CD4-positive, alpha-beta memory T cell (primary cell): ENCODE results near the gene FLG. TPM values are rescaled to one million over a fixed set of nuclear protein-coding genes. Genes with fewer than 3 reads are reported as not detected.

Experiments
- CTCF ChIA-PET: fragments of 350-600 bp; sonication (Branson Sonifier 250); formaldehyde crosslinking; loops from one replicate; lab custom pipeline; 2021; ENCODE audit warnings: inconsistent platforms; ENCODE audit not compliant: partially characterized antibody; lab: Charles Lee
- POLR2A ChIA-PET: fragments of 350-600 bp; sonication (Branson Sonifier 250); formaldehyde crosslinking; loops from one replicate; lab custom pipeline; 2021; ENCODE audit not compliant: partially characterized antibody; lab: Charles Lee
- DNase-seq, 5 donors: peaks; one replicate each; pipeline versions ENCODE4 v3.0.0 to v3.0.0-alpha.2; 2020 to 2022; ENCODE audit warnings: mixed read lengths in 1 of 5
- H3K27ac ChIP-seq: one replicate; pipeline ENCODE4 v1.7.0; 2013; ENCODE audit warnings: low read depth, low read length
- H3K27me3 ChIP-seq: 2 replicates; pipeline ENCODE4 v1.7.0; 2013; ENCODE audit warnings: mild to moderate bottlenecking, low read length, moderate library complexity; ENCODE audit not compliant: insufficient read depth
- H3K36me3 ChIP-seq: 2 replicates; pipeline ENCODE4 v1.7.0; 2013; ENCODE audit warnings: mild to moderate bottlenecking, low read length, moderate library complexity; ENCODE audit not compliant: insufficient read depth
- H3K4me1 ChIP-seq: 2 replicates; pipeline ENCODE4 v1.7.0; 2013; ENCODE audit warnings: mild to moderate bottlenecking, low read length, moderate library complexity; ENCODE audit not compliant: insufficient read depth
- H3K4me3 ChIP-seq, 2 donors: one replicate each; pipeline ENCODE4 v1.7.0; 2013; ENCODE audit warnings: low read length in 2 of 2, mild to moderate bottlenecking in 1 of 2
- H3K9me3 ChIP-seq, 2 donors: one replicate each; pipeline ENCODE4 v1.7.0; 2013; ENCODE audit warnings: low read length in 2 of 2, control low read depth in 1 of 2; ENCODE audit not compliant: control insufficient read depth in 1 of 2
- H3K27ac Mint-ChIP-seq, 7 donors: one replicate each; pipeline ENCODE4 v1.8.0; 2020 to 2021; ENCODE audit warnings: mixed read lengths in 7 of 7, mild to moderate bottlenecking in 6 of 7, inconsistent platforms in 3 of 7, moderate library complexity in 3 of 7
- H3K27me3 Mint-ChIP-seq, 2 donors: one replicate each; pipeline ENCODE4 v1.8.0; 2020 to 2021; ENCODE audit warnings: mixed read lengths in 2 of 2
- H3K36me3 Mint-ChIP-seq, 2 donors: one replicate each; pipeline ENCODE4 v1.8.0; 2020 to 2021; ENCODE audit warnings: mixed read lengths in 2 of 2, inconsistent platforms in 1 of 2, mild to moderate bottlenecking in 1 of 2
- H3K4me1 Mint-ChIP-seq, 4 donors: one replicate each; pipeline ENCODE4 v1.8.0; 2020 to 2021; ENCODE audit warnings: mixed read lengths in 4 of 4, mild to moderate bottlenecking in 1 of 4
- H3K4me3 Mint-ChIP-seq, 8 donors: one replicate each; pipeline ENCODE4 v1.8.0; 2020 to 2021; ENCODE audit warnings: mixed read lengths in 8 of 8, mild to moderate bottlenecking in 7 of 8, moderate library complexity in 6 of 8, inconsistent platforms in 3 of 8
- H3K9me3 Mint-ChIP-seq, 8 donors: one replicate each; pipeline ENCODE4 v1.8.0; 2020 to 2021; ENCODE audit warnings: mixed read lengths in 8 of 8, mild to moderate bottlenecking in 5 of 8, inconsistent platforms in 3 of 8, moderate library complexity in 1 of 8
- intact Hi-C: fragments of 100-400 bp; cut with micrococcal nuclease; formaldehyde crosslinking; loops from one replicate; pipeline ENCODE4 v1.15.1; 2023
- polyA plus RNA-seq, 2 donors: library from polyadenylated mRNA; unstranded; fragments of 300-500 nt; fragmentation: Illumina TruSeq; gene quantifications; one replicate each; pipeline ENCODE4 v1.2.3, GENCODE V29; 2021
- total RNA-seq, 2 experiments: library from RNA; stranded (reverse); gene quantifications; one replicate each; pipeline ENCODE4 v1.2.3, GENCODE V29; 2021

The FLG gene
- total and polyA plus RNA-seq, 4 experiments from 2014 or later = not detected

DNA sequence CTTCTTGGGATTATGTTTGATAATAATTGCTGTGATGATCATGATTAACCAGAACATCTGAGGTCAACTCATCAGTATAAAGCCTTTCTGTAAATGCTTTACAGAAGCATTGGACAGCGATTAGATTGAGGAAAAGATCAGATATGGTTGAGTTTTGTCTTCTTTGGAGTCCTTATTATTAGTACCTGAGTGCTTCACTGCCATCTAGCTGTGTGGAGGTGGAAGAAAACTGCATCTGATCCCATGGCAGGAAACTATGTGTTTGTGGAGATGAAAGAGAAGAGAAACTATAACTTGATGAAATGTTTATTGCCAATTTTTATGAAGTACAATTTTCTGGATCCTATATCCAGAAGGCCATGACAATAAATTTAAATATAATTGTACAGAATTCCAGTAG is 23.4 kb upstream of the FLG start:
- no peaks in the 10 kb centered on the region for H3K27me3 ChIP-seq
- no peaks in the 10 kb centered on the region for H3K36me3 Mint-ChIP-seq
- H3K36me3 ChIP-seq = no peaks in the 10 kb centered on the region
- peaks cover 0 to 2% (median under 1%) of the 10 kb centered on the region in 4 donors for H3K4me1 Mint-ChIP-seq
- no peak overlapping the region for H3K4me3 Mint-ChIP-seq
- peak in 1 of 5 donors; percentile 1 for DNase-seq
- H3K27ac ChIP-seq = no peak overlapping the region
- no peaks in the 10 kb centered on the region for H3K9me3 ChIP-seq
- CTCF ChIA-PET = interaction anchor here (1.1 to 2.7 kb wide), 11 partner anchors 11 to 162 kb away, joined by 3 to 41 read pairs (median 6); partner anchors contain the start of gene FLG2
- no peaks in the 10 kb centered on the region for H3K4me1 ChIP-seq
- H3K27ac Mint-ChIP-seq = peak overlapping the region in 1 of 7 donors; percentile 0
- intact Hi-C loops = loop anchor here (5.0 kb wide), 1 partner anchor 296 kb away; no protein-coding TSS in a partner anchor
- POLR2A ChIA-PET = interaction anchor here (1.7 to 2.7 kb wide), 2 partner anchors 45 to 51 kb away, joined by 7 to 8 read pairs; no protein-coding TSS in a partner anchor
- H3K27me3 Mint-ChIP-seq = peaks cover 5 to 9% of the 10 kb centered on the region in 2 donors
- H3K9me3 Mint-ChIP-seq = peaks cover 0 to 3% (median 0%) of the 10 kb centered on the region in 8 donors
- no peak overlapping the region for H3K4me3 ChIP-seq

- CTCF ChIA-PET = interaction anchor here (0.6 to 2.7 kb wide), 19 partner anchors 9 to 283 kb away, joined by 3 to 41 read pairs (median 5); partner anchors contain the start of gene FLG2
- peaks cover 0 to 2% (median under 1%) of the 10 kb centered on the region in 4 donors for H3K4me1 Mint-ChIP-seq
- H3K27ac Mint-ChIP-seq = no peak overlapping the region
- no peaks in the 10 kb centered on the region for H3K36me3 Mint-ChIP-seq
- Histone ChIP-seq H3K9me3 (no peaks in the 10 kb centered on the region), H3K27ac (no peak overlapping the region), H3K4me3 (no peak overlapping the region), H3K27me3 (no peaks in the 10 kb centered on the region), H3K36me3 (no peaks in the 10 kb centered on the region), H3K4me1 (no peaks in the 10 kb centered on the region)
- H3K27me3 Mint-ChIP-seq = peaks cover 7 to 9% of the 10 kb centered on the region in 2 donors
- peak; percentile 55 to 67 (median 60) for DNase-seq
- no peak overlapping the region for H3K4me3 Mint-ChIP-seq
- intact Hi-C loops = loop anchor here (1.0 to 5.0 kb wide), 5 partner anchors 45 to 295 kb away; no protein-coding TSS in a partner anchor
- peaks cover 0 to 2% (median 0%) of the 10 kb centered on the region in 8 donors for H3K9me3 Mint-ChIP-seq
- POLR2A ChIA-PET = interaction anchor here (1.0 to 2.7 kb wide), 3 partner anchors 46 to 111 kb away, joined by 3 to 8 read pairs (median 7); no protein-coding TSS in a partner anchor
Observed at GRCh38 chr1:152347116-152347728, 22.2 kb upstream of the FLG start.

- H3K4me3 ChIP-seq = no peak overlapping the region
- Mint-ChIP-seq H3K9me3 (peaks cover 0 to 2% (median 0%) of the 10 kb centered on the region in 8 donors), H3K36me3 (no peaks in the 10 kb centered on the region), H3K4me3 (no peak overlapping the region), H3K27ac (no peak overlapping the region), H3K27me3 (peaks cover 10 to 19% of the 10 kb centered on the region in 2 donors), H3K4me1 (peaks cover 0 to 2% (median under 1%) of the 10 kb centered on the region in 4 donors)
- intact Hi-C loops = no loop called here
- DNase-seq = no peak
- CTCF ChIA-PET = interaction anchor here (1.4 to 2.6 kb wide), 2 partner anchors 55 to 115 kb away, joined by 4 to 10 read pairs; no protein-coding TSS in a partner anchor
- no peaks in the 10 kb centered on the region for H3K27me3 ChIP-seq
- no peaks in the 10 kb centered on the region for H3K36me3 ChIP-seq
- H3K9me3 ChIP-seq = no peaks in the 10 kb centered on the region
- no peak overlapping the region for H3K27ac ChIP-seq
- POLR2A ChIA-PET = no interaction called here
- H3K4me1 ChIP-seq = no peaks in the 10 kb centered on the region
Observed at GRCh38 chr1:152344438-152344837, 19.4 kb upstream of the FLG start.

GRCh38 chr1:152343006-152343405 is 18.0 kb upstream of the FLG start:
- Histone ChIP-seq H3K4me3 (no peak overlapping the region), H3K27ac (no peak overlapping the region), H3K27me3 (no peaks in the 10 kb centered on the region), H3K9me3 (no peaks in the 10 kb centered on the region), H3K36me3 (no peaks in the 10 kb centered on the region), H3K4me1 (no peaks in the 10 kb centered on the region)
- no peak for DNase-seq
- intact Hi-C loops = no loop called here
- H3K4me3 Mint-ChIP-seq = no peak overlapping the region
- peaks cover 11 to 21% of the 10 kb centered on the region in 2 donors for H3K27me3 Mint-ChIP-seq
- ChIA-PET POLR2A (no interaction called here), CTCF (interaction anchor here (1.0 to 1.6 kb wide), 2 partner anchors 56 to 115 kb away, joined by 5 to 7 read pairs; no protein-coding TSS in a partner anchor)
- no peaks in the 10 kb centered on the region for H3K4me1 Mint-ChIP-seq
- no peaks in the 10 kb centered on the region for H3K9me3 Mint-ChIP-seq
- no peaks in the 10 kb centered on the region for H3K36me3 Mint-ChIP-seq
- no peak overlapping the region for H3K27ac Mint-ChIP-seq

- Mint-ChIP-seq H3K27ac (no peak overlapping the region), H3K4me3 (no peak overlapping the region), H3K27me3 (peaks cover 13 to 17% of the 10 kb centered on the region in 2 donors), H3K36me3 (no peaks in the 10 kb centered on the region), H3K9me3 (no peaks in the 10 kb centered on the region), H3K4me1 (no peaks in the 10 kb centered on the region)
- Histone ChIP-seq H3K4me3 (no peak overlapping the region), H3K4me1 (no peaks in the 10 kb centered on the region), H3K36me3 (no peaks in the 10 kb centered on the region), H3K27ac (no peak overlapping the region), H3K9me3 (no peaks in the 10 kb centered on the region), H3K27me3 (no peaks in the 10 kb centered on the region)
- intact Hi-C loops = no loop called here
- CTCF ChIA-PET = interaction anchor here (1.0 kb wide), 1 partner anchor 12 kb away, joined by 3 read pairs; no protein-coding TSS in a partner anchor
- DNase-seq = no peak
- POLR2A ChIA-PET = no interaction called here
Observed at GRCh38 chr1:152335399-152335798, 10.4 kb upstream of the FLG start.

- POLR2A ChIA-PET = no interaction called here
- no peak overlapping the region for H3K27ac Mint-ChIP-seq
- no peak overlapping the region for H3K4me3 Mint-ChIP-seq
- H3K9me3 Mint-ChIP-seq = no peaks in the 10 kb centered on the region
- H3K27ac ChIP-seq = no peak overlapping the region
- H3K9me3 ChIP-seq = no peaks in the 10 kb centered on the region
- CTCF ChIA-PET = interaction anchor here (0.6 kb wide), 1 partner anchor 79 kb away, joined by 3 read pairs; no protein-coding TSS in a partner anchor
- no peaks in the 10 kb centered on the region for H3K36me3 Mint-ChIP-seq
- H3K27me3 ChIP-seq = no peaks in the 10 kb centered on the region
- no peaks in the 10 kb centered on the region for H3K4me1 ChIP-seq
- peaks cover 4 to 5% of the 10 kb centered on the region in 2 donors for H3K27me3 Mint-ChIP-seq
- DNase-seq = no peak
- intact Hi-C loops = no loop called here
- H3K36me3 ChIP-seq = no peaks in the 10 kb centered on the region
- H3K4me1 Mint-ChIP-seq = no peaks in the 10 kb centered on the region
- H3K4me3 ChIP-seq = no peak overlapping the region
Observed at GRCh38 chr1:152328801-152329391, 3.9 kb upstream of the FLG start.

DNA sequence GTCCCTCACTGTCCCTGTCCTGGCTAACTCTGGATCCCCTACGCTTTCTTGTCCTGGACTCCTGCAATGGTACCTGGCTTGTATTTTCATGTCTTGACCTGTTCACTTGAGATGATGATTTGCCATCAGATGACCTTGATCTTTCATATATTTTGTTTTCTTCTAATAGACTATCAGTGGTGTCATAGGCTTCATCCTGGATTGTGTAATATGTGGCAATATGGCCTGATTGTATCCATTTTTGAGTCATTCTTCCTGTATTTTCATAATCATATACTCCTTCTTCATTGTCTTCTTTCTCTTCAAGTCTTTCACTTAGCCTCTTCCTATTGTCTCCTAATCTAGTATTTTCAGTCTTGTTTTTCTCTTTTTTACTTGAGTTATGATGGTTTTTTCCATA is 11.1 kb downstream of the FLG start:
- H3K4me1 Mint-ChIP-seq = no peaks in the 10 kb centered on the region
- peaks cover 10 to 12% of the 10 kb centered on the region in 2 donors for H3K27me3 Mint-ChIP-seq
- H3K4me3 Mint-ChIP-seq = peak overlapping the region in 1 of 8 donors; percentile 41
- H3K27me3 ChIP-seq = no peaks in the 10 kb centered on the region
- H3K9me3 Mint-ChIP-seq = peaks cover 0 to 5% (median 0%) of the 10 kb centered on the region in 8 donors
- H3K9me3 ChIP-seq = no peaks in the 10 kb centered on the region
- ChIA-PET POLR2A (no interaction called here), CTCF (no interaction called here)
- H3K4me3 ChIP-seq = no peak overlapping the region
- H3K36me3 ChIP-seq = no peaks in the 10 kb centered on the region
- H3K36me3 Mint-ChIP-seq = no peaks in the 10 kb centered on the region
- no peaks in the 10 kb centered on the region for H3K4me1 ChIP-seq
- H3K27ac Mint-ChIP-seq = no peak overlapping the region
- intact Hi-C loops = no loop called here
- no peak overlapping the region for H3K27ac ChIP-seq
- no peak for DNase-seq
